ENCODE measurements around the gene LINC00237.

The LINC00237 gene

DNA sequence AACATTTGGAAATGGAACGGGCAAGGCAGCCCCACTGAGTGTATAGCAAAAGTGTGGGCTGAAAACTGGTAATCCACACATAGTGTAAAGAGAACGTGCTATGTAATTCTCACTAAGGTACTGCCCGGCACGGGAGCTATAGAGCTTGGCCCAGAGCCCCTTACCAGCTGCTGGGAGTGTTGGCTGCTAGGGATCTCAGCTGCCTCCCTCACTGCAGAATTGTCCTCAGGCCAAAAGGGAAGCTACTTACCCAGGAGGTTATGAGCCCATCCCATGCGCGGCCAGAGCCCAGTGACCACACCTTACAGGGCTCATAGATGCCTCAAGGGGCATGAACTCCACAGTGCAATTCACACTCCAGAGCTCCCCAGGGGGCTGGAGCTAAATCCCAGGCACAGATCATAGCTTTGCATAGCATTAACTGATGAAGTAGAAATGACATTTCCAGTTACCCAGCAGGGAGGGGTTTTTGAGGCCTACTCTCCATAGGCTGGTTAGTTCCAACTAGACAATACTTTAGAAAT lies 56.8 kb downstream of the LINC00237 start:
- H3K4me3 ChIP-seq (ENCODE audit: low read depth, low read length) = no peak overlapping the region
- DNase-seq (ENCODE audit: low read depth) = no peak
- TF ChIP-seq MYC (IDR thresholded peaks at IDR 0.05; ENCODE audit: low read depth, low read length) (no peak), POLR2A (IDR thresholded peaks at IDR 0.05; ENCODE audit: extremely low read depth, insufficient read length) (no peak)
- TF ChIP-seq, protein P1, sequence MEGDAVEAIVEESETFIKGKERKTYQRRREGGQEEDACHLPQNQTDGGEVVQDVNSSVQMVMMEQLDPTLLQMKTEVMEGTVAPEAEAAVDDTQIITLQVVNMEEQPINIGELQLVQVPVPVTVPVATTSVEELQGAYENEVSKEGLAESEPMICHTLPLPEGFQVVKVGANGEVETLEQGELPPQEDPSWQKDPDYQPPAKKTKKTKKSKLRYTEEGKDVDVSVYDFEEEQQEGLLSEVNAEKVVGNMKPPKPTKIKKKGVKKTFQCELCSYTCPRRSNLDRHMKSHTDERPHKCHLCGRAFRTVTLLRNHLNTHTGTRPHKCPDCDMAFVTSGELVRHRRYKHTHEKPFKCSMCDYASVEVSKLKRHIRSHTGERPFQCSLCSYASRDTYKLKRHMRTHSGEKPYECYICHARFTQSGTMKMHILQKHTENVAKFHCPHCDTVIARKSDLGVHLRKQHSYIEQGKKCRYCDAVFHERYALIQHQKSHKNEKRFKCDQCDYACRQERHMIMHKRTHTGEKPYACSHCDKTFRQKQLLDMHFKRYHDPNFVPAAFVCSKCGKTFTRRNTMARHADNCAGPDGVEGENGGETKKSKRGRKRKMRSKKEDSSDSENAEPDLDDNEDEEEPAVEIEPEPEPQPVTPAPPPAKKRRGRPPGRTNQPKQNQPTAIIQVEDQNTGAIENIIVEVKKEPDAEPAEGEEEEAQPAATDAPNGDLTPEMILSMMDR (IDR thresholded peaks at IDR 0.05; ENCODE audit: low read depth, low read length) = no peak
- TF ChIP-seq, protein P2, sequence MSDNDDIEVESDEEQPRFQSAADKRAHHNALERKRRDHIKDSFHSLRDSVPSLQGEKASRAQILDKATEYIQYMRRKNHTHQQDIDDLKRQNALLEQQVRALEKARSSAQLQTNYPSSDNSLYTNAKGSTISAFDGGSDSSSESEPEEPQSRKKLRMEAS (IDR thresholded peaks at IDR 0.05; ENCODE audit: low read depth, low read length) = no peak

DNA sequence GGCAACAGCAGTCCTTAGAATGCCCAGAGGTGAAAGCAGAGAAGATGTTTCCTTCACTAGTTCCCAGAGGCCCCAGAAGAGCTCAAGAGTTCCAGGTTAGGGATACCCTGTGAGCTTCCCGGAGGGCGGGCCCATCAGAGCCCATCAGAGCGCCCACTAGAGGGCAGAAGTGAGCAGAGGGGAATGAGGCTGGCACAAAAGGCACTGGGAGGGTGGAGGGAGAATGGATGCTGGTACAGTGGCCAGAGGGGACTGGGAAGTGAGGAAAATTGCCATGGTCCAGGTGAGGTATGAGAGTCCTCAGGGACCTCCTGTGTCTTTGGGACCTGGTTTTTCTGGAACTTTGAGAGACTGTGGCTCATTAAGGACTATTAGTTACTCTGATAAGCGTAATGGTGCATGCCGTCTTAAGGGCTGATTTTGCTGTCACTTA lies 57.3 kb downstream of the LINC00237 start:
- no peak overlapping the region for H3K4me3 ChIP-seq (ENCODE audit: low read depth, low read length)
- no peak for TF ChIP-seq POLR2A (IDR thresholded peaks at IDR 0.05; ENCODE audit: extremely low read depth, insufficient read length)
- TF ChIP-seq, protein P1 (IDR thresholded peaks at IDR 0.05; ENCODE audit: low read depth, low read length) = peak; percentile 46
- peak; percentile 42 for DNase-seq (ENCODE audit: low read depth)

DNA sequence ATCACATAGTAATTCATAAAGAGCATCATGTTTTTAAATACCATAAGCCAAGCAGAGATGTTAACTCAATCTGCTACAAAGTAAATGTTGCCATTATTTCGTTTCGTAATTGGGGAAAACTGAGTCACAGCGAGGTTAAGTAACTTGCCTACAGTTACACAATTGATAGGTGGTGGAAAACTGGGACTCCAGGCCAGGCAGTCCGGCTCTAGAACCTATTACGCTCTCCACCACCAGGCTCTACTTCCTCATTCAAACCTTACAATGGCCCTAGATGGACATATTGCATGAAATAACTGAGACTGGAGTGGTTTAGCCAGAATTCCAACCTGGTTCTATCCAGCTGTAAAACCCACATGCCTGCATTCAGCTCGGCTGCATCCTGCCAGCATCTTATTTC lies 58.2 kb downstream of the LINC00237 start:
- H3K4me3 ChIP-seq (ENCODE audit: low read depth, low read length) = no peak overlapping the region
- peak; percentile 88 for DNase-seq (ENCODE audit: low read depth)
- TF ChIP-seq, protein P2 (IDR thresholded peaks at IDR 0.05; ENCODE audit: low read depth, low read length) = no peak
- no peak for TF ChIP-seq MYC (IDR thresholded peaks at IDR 0.05; ENCODE audit: low read depth, low read length)
- TF ChIP-seq POLR2A (IDR thresholded peaks at IDR 0.05; ENCODE audit: extremely low read depth, insufficient read length) = no peak
- TF ChIP-seq, protein P1 (IDR thresholded peaks at IDR 0.05; ENCODE audit: low read depth, low read length) = no peak

DNA sequence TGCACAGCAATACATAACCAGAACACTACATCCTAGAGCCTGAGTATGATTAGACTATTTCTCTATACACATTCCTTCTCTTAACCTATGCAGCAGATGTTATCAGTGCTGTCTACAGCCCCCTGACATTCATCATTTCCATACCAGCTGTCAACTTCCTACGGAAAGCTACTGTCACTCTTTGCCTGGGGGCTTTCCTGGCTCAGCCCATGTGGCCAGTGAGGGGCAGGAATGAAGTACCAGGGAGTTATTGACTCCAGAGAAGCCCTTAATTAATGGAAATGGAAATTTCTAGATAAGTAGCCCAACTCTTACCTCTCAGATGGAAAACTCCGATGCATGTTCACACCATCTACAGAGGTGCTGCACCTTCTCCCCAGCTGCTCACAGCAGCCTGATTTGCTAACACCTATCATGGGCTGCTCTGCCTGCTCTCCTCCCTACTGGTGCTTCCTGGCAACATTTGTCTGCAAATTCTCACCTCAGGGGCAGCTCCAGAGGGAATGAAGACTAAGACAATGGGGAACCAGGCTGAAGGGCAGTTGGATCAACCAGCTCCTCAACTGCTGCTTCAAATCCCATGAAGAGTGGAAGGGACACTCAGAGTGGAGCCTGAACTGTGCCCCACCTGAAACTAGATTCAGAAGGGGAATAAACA lies 59.6 kb downstream of the LINC00237 start:
- no peak overlapping the region for H3K4me3 ChIP-seq (ENCODE audit: low read depth, low read length)
- TF ChIP-seq, protein P2 (IDR thresholded peaks at IDR 0.05; ENCODE audit: low read depth, low read length) = no peak
- TF ChIP-seq, protein P1 (IDR thresholded peaks at IDR 0.05; ENCODE audit: low read depth, low read length) = no peak
- no peak for TF ChIP-seq MYC (IDR thresholded peaks at IDR 0.05; ENCODE audit: low read depth, low read length)
- no peak for TF ChIP-seq POLR2A (IDR thresholded peaks at IDR 0.05; ENCODE audit: extremely low read depth, insufficient read length)
- no peak for DNase-seq (ENCODE audit: low read depth)

All from NB4 (cell line).